HG03571 (cell line): Measurements from ENCODE around the gene DOP1B.
"Not testable (repeated sequence)": the region's sequence is repeated elsewhere in the genome, so short reads cannot be mapped to it uniquely, and the experiment has no call there.

ENCODE experiments used
- ATAC-seq: cut with Tn5 transposase; IDR thresholded peaks from one replicate; pipeline ENCODE4 v1.9.1; 2021; ENCODE audit not compliant: unreplicated experiment

The DOP1B gene

GRCh38 chr21:36156815-36157670 is at the start of gene DOP1B:
Gene DOP1B (plus strand): TSS chr21:36156824. CDS start chr21:36164734, 7,910 bp downstream.
- ATAC-seq: peak; percentile 19

GRCh38 chr21:36109868-36110267 is 46.8 kb upstream of the DOP1B start:
- no peak for ATAC-seq

GRCh38 chr21:36111238-36111637 is 45.4 kb upstream of the DOP1B start:
- no peak for ATAC-seq

GRCh38 chr21:36113647-36114428 is 42.8 kb upstream of the DOP1B start:
- no peak for ATAC-seq

GRCh38 chr21:36115138-36115730 is 41.4 kb upstream of the DOP1B start:
- no peak for ATAC-seq

GRCh38 chr21:36117286-36117741 is 39.3 kb upstream of the DOP1B start:
- no peak for ATAC-seq

GRCh38 chr21:36120304-36120888 is 36.2 kb upstream of the DOP1B start:
- no peak for ATAC-seq

GRCh38 chr21:36122977-36123376 is 33.6 kb upstream of the DOP1B start:
- ATAC-seq: no peak

GRCh38 chr21:36124395-36124794 is 32.2 kb upstream of the DOP1B start:
- ATAC-seq: no peak

- no peak for ATAC-seq
Measured at GRCh38 chr21:36125512-36126207, 31.0 kb upstream of the DOP1B start.

- no peak for ATAC-seq
Measured at GRCh38 chr21:36126208-36126565, 30.4 kb upstream of the DOP1B start.

GRCh38 chr21:36126621-36127110 is 30.0 kb upstream of the DOP1B start:
- ATAC-seq: no peak

- ATAC-seq: no peak
Measured at GRCh38 chr21:36127250-36127904, 29.2 kb upstream of the DOP1B start.

- no peak for ATAC-seq
Measured at GRCh38 chr21:36127977-36128376, 28.6 kb upstream of the DOP1B start.

GRCh38 chr21:36129219-36129618 is 27.4 kb upstream of the DOP1B start:
- no peak for ATAC-seq

GRCh38 chr21:36130414-36130762 is 26.2 kb upstream of the DOP1B start:
- not testable (repeated sequence) for ATAC-seq

- not testable (repeated sequence) for ATAC-seq
Measured at GRCh38 chr21:36130839-36131238, 25.8 kb upstream of the DOP1B start.

GRCh38 chr21:36132696-36133095 is 23.9 kb upstream of the DOP1B start:
- ATAC-seq: no peak

- no peak for ATAC-seq
Measured at GRCh38 chr21:36134803-36135390, 21.7 kb upstream of the DOP1B start, which contains the start of gene CBR3. Gene CBR3 (plus strand): TSS chr21:36135079. CDS start chr21:36135193, 114 bp downstream.
